Natural killer cell (primary cell): ENCODE results near the gene IFNGR2. TPM values are rescaled to one million over a fixed set of nuclear protein-coding genes. Genes with fewer than 3 reads are reported as not detected.

Experiments used
- ATAC-seq, 3 donors: fragments of 150-1000 bp in 2 of 3; fragments of 200-7000 bp in 1 of 3; cut with Tn5 transposase; 1 replicate in 1 of 3; 2 replicates in 2 of 3; pipeline ENCODE4 v1.10.0; 2021; ENCODE audit warnings: mild to moderate bottlenecking in 2 of 3, moderate library complexity in 2 of 3
- DNase-seq, 2 donors: peaks; one replicate each; pipeline versions ENCODE4 v3.0.0 to v3.0.0-alpha.2; 2013 to 2021; ENCODE audit warnings: mixed read lengths in 1 of 2
- H3K27ac ChIP-seq: one replicate; pipeline ENCODE4 v1.5.1; 2013; ENCODE audit warnings: mild to moderate bottlenecking, low read length
- H3K27me3 ChIP-seq: one replicate; pipeline ENCODE4 v1.6.1; 2013; ENCODE audit warnings: low read length; ENCODE audit not compliant: control insufficient read depth, insufficient read depth
- H3K36me3 ChIP-seq: one replicate; pipeline ENCODE4 v1.6.1; 2013; ENCODE audit warnings: low read length; ENCODE audit not compliant: control insufficient read depth, insufficient read depth
- H3K4me1 ChIP-seq: one replicate; pipeline ENCODE4 v1.6.1; 2013; ENCODE audit warnings: low read length; ENCODE audit not compliant: control insufficient read depth, insufficient read depth
- H3K4me3 ChIP-seq: one replicate; pipeline ENCODE4 v1.5.1; 2013; ENCODE audit warnings: low read length
- H3K9me3 ChIP-seq: one replicate; pipeline ENCODE4 v1.6.1; 2013; ENCODE audit warnings: low read length; ENCODE audit not compliant: control insufficient read depth, insufficient read depth
- H3K27ac Mint-ChIP-seq, 2 donors: one replicate each; pipeline ENCODE4 v1.8.0; 2022; ENCODE audit warnings: mild to moderate bottlenecking in 2 of 2, mixed read lengths in 2 of 2, moderate library complexity in 1 of 2
- H3K27me3 Mint-ChIP-seq, 2 donors: one replicate each; pipeline ENCODE4 v1.8.0; 2022; ENCODE audit warnings: low read depth in 2 of 2, mixed read lengths in 2 of 2
- H3K36me3 Mint-ChIP-seq: one replicate; pipeline ENCODE4 v1.8.0; 2022; ENCODE audit warnings: mixed read lengths
- H3K4me1 Mint-ChIP-seq, 2 donors: one replicate each; pipeline ENCODE4 v1.8.0; 2022; ENCODE audit warnings: mixed read lengths in 2 of 2
- H3K4me3 Mint-ChIP-seq: one replicate; pipeline ENCODE4 v1.8.0; 2022; ENCODE audit warnings: mild to moderate bottlenecking, moderate library complexity, mixed read lengths
- H3K9me3 Mint-ChIP-seq, 2 donors: one replicate each; pipeline ENCODE4 v1.8.0; 2022; ENCODE audit warnings: mixed read lengths in 2 of 2
- WGBS: methylation state at CpG from one replicate; pipeline ENCODE4 v1.1.7; 2013; ENCODE audit warnings: missing lambda C conversion rate; ENCODE audit not compliant: insufficient coverage; 5-methylcytosine and 5-hydroxymethylcytosine counted together
- intact Hi-C: fragments of 100-400 bp; cut with micrococcal nuclease; formaldehyde crosslinking; loops from one replicate; pipeline ENCODE4 v1.14.2; 2022
- total RNA-seq, 4 donors: library from RNA; stranded (reverse); fragments of 120-200 nt in 1 of 4; gene quantifications; one replicate each; pipeline versions ENCODE4 v1.2.3 to v1.2.4, GENCODE V29; 2013 to 2022
- TF ChIP-seq, protein P1 (sequence below): fragments of 200-600 bp; IDR thresholded peaks from one replicate; pipeline ENCODE4 v1.8.0; 2022; ENCODE audit warnings: antibody characterized with exemption

IFNGR2 gene, protein sequence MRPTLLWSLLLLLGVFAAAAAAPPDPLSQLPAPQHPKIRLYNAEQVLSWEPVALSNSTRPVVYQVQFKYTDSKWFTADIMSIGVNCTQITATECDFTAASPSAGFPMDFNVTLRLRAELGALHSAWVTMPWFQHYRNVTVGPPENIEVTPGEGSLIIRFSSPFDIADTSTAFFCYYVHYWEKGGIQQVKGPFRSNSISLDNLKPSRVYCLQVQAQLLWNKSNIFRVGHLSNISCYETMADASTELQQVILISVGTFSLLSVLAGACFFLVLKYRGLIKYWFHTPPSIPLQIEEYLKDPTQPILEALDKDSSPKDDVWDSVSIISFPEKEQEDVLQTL
- total RNA-seq, result 10 to 100 TPM in 1 of 3 donors, 1 to 10 TPM in 2; 3.6 to 16.5 (median 8.6) TPM
- total RNA-seq (2013), result 39.2 TPM

DNA sequence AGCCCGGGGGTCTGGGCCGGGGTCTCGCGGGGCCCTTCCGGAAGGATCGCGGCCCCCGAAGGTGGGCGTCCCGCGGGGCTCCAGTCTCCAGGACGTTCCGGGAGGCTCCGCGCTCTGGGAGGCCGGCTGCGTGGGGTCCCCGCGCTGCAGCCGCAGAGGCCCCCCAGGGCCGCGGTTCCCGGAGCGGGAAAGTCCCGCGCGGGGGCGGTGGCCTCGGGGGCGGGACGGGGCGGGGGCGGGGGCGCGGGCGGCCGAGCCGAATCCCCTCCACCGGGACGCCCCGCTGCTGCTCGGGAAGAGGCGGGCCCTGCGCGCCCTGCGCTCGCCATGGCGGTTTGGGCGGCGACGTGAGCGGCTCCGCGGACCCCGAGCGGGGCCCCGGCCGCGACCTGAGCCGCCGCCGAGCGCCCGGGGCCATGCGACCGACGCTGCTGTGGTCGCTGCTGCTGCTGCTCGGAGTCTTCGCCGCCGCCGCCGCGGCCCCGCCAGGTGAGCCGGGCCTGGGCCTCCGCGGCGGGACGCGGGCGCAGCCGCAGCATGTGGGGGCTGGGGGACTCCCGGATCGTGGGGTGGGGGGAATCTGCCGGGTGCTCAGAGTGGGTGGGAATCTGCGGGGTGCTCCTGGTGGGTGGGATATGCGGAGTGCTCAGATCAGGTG, at the start of gene IFNGR2:
Gene IFNGR2 (plus strand): TSS at position 286 of the 658 bp plus-strand sequence. CDS start 131 bp downstream, at position 417.
- ATAC-seq (peak; percentile 52 to 62 (median 54)), DNase-seq (peak in 1 of 2 donors; percentile 70)
- Mint-ChIP-seq H3K9me3 (no peaks in the 10 kb centered on the region), H3K4me1 (peaks cover 8 to 15% of the 10 kb centered on the region in 2 donors), H3K27ac (no peak within 1 kb of the TSS), H3K27me3 (peaks cover 49 to 53% of the 10 kb centered on the region in 2 donors), H3K36me3 (no peaks in the 10 kb centered on the region), H3K4me3 (peak within 1 kb of the TSS; percentile 65)
- Histone ChIP-seq H3K27me3 (peaks cover 52% of the 10 kb centered on the region), H3K9me3 (no peaks in the 10 kb centered on the region), H3K4me1 (peaks cover 37% of the 10 kb centered on the region), H3K36me3 (no peaks in the 10 kb centered on the region), H3K4me3 (peak within 1 kb of the TSS; percentile 52), H3K27ac (peak within 1 kb of the TSS; percentile 63)
- under 1% methylated on average over 89 of the region's 89 CpGs for WGBS
- intact Hi-C loops, result no loop called here
- TF ChIP-seq, protein P1, sequence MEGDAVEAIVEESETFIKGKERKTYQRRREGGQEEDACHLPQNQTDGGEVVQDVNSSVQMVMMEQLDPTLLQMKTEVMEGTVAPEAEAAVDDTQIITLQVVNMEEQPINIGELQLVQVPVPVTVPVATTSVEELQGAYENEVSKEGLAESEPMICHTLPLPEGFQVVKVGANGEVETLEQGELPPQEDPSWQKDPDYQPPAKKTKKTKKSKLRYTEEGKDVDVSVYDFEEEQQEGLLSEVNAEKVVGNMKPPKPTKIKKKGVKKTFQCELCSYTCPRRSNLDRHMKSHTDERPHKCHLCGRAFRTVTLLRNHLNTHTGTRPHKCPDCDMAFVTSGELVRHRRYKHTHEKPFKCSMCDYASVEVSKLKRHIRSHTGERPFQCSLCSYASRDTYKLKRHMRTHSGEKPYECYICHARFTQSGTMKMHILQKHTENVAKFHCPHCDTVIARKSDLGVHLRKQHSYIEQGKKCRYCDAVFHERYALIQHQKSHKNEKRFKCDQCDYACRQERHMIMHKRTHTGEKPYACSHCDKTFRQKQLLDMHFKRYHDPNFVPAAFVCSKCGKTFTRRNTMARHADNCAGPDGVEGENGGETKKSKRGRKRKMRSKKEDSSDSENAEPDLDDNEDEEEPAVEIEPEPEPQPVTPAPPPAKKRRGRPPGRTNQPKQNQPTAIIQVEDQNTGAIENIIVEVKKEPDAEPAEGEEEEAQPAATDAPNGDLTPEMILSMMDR, result no peak

DNA sequence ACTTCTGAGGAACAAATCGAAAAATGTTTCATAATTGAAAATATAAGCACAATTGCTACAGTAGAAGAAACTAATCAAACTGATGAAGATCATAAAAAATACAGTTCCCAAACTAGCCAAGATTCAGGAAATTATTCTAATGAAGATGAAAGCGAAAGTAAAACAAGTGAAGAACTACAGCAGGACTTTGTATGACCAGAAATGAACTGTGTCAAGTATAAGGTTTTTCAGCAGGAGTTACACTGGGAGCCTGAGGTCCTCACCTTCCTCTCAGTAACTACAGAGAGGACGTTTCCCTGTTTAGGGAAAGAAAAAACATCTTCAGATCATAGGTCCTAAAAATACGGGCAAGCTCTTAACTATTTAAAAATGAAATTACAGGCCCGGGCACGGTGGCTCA, 47.9 kb upstream of the IFNGR2 start:
- H3K4me1 ChIP-seq, result no peaks in the 10 kb centered on the region
- H3K4me3 ChIP-seq, result no peak overlapping the region
- ATAC-seq (no peak), DNase-seq (no peak)
- TF ChIP-seq, protein P1, result no peak
- H3K4me1 Mint-ChIP-seq, result peaks cover 0 to 5% of the 10 kb centered on the region in 2 donors
- H3K36me3 Mint-ChIP-seq, result peaks cover 10% of the 10 kb centered on the region
- H3K27ac ChIP-seq, result no peak overlapping the region
- H3K9me3 ChIP-seq, result no peaks in the 10 kb centered on the region
- H3K4me3 Mint-ChIP-seq, result no peak overlapping the region
- 85% methylated on average over 4 of the region's 6 CpGs for WGBS
- no peaks in the 10 kb centered on the region for H3K9me3 Mint-ChIP-seq
- H3K27ac Mint-ChIP-seq, result no peak overlapping the region
- no peaks in the 10 kb centered on the region for H3K27me3 ChIP-seq
- peaks cover 40% of the 10 kb centered on the region for H3K36me3 ChIP-seq
- intact Hi-C loops, result no loop called here
- no peaks in the 10 kb centered on the region for H3K27me3 Mint-ChIP-seq

DNA sequence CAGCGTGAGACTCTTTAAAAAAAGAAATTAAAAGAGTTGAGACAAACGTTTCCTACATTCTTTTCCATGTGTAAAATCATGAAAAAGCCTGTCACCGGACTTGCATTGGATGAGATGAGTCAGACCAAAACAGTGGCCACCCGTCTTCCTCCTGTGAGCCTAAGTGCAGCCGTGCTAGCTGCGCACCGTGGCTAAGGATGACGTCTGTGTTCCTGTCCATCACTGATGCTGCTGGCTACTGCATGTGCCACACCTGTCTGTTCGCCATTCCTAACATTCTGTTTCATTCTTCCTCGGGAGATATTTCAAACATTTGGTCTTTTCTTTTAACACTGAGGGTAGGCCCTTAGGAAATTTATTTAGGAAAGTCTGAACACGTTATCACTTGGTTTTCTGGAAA, 47.2 kb upstream of the IFNGR2 start:
- no peak overlapping the region for H3K27ac ChIP-seq
- DNase-seq (no peak), ATAC-seq (no peak)
- H3K4me1 ChIP-seq, result no peaks in the 10 kb centered on the region
- Mint-ChIP-seq H3K27me3 (no peaks in the 10 kb centered on the region), H3K27ac (no peak overlapping the region), H3K36me3 (peaks cover 10% of the 10 kb centered on the region), H3K9me3 (no peaks in the 10 kb centered on the region), H3K4me1 (peaks cover 2 to 9% of the 10 kb centered on the region in 2 donors), H3K4me3 (no peak overlapping the region)
- intact Hi-C loops, result no loop called here
- 94% methylated on average over 11 of the region's 11 CpGs for WGBS
- TF ChIP-seq, protein P1, result no peak
- no peak overlapping the region for H3K4me3 ChIP-seq
- H3K27me3 ChIP-seq, result no peaks in the 10 kb centered on the region
- H3K9me3 ChIP-seq, result no peaks in the 10 kb centered on the region
- H3K36me3 ChIP-seq, result peaks cover 36% of the 10 kb centered on the region
